ENCODE results near the gene TBC1D4.

GRCh38 chr13:75430436-75431209 lies 51.3 kb downstream of the TBC1D4 start:
- TF ChIP-seq CTCF (IDR thresholded peaks at IDR 0.05) = no peak
- TF ChIP-seq POLR2A (IDR thresholded peaks at IDR 0.05) = no peak

Data from uterus (tissue), 2 donors.